ENCODE results near the gene EXOC5. TPM values are rescaled to one million over a fixed set of nuclear protein-coding genes. Genes with fewer than 3 reads are reported as not detected.

EXOC5 gene
- total and polyA plus RNA-seq, 2 donors from 2014 or later, result 11.6 to 52.2 TPM

DNA sequence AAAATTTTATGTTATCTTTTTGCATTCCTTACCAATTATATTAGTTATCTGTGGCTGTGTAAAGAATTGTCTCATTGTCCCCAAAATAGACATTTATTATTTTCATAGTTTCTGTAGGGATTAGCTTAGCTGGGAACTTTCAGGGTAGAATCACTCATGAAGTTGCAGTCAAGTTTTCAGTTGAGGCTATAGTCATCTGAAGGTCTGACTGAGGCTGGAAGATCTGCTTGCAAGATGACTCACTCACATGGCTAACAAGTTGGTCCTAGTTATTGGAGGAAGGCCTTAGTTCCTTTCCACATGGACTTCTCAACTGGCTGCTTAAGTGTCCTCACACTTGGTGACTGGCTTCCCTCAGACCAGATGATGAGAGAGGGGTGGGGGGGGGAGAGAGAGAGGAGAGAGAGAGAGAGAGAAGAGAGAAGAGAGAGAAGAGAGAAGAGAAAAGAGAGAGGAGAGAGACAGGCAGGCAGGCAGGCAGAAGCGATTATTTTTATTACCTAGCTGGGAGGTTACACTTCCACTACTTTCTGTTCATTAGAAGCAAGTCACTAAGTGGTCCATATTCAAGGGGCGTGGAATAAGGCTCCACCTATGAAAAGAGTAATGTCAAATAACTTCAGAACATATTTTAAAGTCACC lies 6.4 kb upstream of the EXOC5 start:
- Histone ChIP-seq H3K4me3 (ENCODE audit: low read length in 3 of 3) (no peak overlapping the region), H3K9ac (ENCODE audit: low read length in 3 of 3) (no peak overlapping the region), H3K9me3 (ENCODE audit: control insufficient read depth in 2 of 3, insufficient read depth in 1 of 3, low read length in 3 of 3) (no peaks in the 10 kb centered on the region), H3K27me3 (ENCODE audit: control insufficient read depth, insufficient read depth, low read length) (no peaks in the 10 kb centered on the region), H3K27ac (ENCODE audit: low read depth in 2 of 2, low read length in 2 of 2) (no peak overlapping the region), H3K4me1 (ENCODE audit: control insufficient read depth in 2 of 3, insufficient read depth in 2 of 3, low read depth in 1 of 3, low read length in 3 of 3) (peaks cover 0 to 10% (median 6%) of the 10 kb centered on the region in 3 donors), H3K36me3 (ENCODE audit: control insufficient read depth in 2 of 3, insufficient read depth in 3 of 3, low read length in 3 of 3) (peaks cover 3 to 15% (median 7%) of the 10 kb centered on the region in 3 donors)
- intact Hi-C loops (cut with DNase I), result no loop called here
- DNase-seq, result no peak
- TF ChIP-seq, protein P1, sequence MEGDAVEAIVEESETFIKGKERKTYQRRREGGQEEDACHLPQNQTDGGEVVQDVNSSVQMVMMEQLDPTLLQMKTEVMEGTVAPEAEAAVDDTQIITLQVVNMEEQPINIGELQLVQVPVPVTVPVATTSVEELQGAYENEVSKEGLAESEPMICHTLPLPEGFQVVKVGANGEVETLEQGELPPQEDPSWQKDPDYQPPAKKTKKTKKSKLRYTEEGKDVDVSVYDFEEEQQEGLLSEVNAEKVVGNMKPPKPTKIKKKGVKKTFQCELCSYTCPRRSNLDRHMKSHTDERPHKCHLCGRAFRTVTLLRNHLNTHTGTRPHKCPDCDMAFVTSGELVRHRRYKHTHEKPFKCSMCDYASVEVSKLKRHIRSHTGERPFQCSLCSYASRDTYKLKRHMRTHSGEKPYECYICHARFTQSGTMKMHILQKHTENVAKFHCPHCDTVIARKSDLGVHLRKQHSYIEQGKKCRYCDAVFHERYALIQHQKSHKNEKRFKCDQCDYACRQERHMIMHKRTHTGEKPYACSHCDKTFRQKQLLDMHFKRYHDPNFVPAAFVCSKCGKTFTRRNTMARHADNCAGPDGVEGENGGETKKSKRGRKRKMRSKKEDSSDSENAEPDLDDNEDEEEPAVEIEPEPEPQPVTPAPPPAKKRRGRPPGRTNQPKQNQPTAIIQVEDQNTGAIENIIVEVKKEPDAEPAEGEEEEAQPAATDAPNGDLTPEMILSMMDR (IDR thresholded peaks at IDR 0.05; ENCODE audit: borderline replicate concordance, extremely low read depth, insufficient read depth), result no peak
- no peak for FAIRE-seq

DNA sequence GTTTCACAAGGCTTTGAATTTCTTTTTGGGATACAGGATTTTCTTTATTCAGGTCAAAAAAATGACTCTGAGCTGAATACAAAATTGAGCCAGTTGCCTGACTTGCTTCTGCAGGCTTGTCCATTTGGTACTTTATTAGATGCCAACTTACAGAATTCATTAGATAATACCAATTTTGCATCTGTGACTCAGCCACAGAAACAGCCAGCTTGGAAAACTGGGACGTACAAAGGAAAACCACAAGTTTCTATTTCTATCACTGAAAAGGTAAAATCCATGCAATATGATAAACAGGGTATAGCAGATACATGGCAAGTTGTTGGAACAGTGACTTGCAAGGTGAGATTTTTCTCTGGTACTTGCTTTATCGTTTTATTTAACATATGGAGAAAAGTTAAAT lies 5.8 kb upstream of the EXOC5 start:
- TF ChIP-seq, protein P1 (IDR thresholded peaks at IDR 0.05; ENCODE audit: borderline replicate concordance, extremely low read depth, insufficient read depth), result no peak
- Histone ChIP-seq H3K27ac (ENCODE audit: low read depth in 2 of 2, low read length in 2 of 2) (no peak overlapping the region), H3K27me3 (ENCODE audit: control insufficient read depth, insufficient read depth, low read length) (no peaks in the 10 kb centered on the region), H3K9ac (ENCODE audit: low read length in 3 of 3) (no peak overlapping the region), H3K36me3 (ENCODE audit: control insufficient read depth in 2 of 3, insufficient read depth in 3 of 3, low read length in 3 of 3) (peaks cover 3 to 15% (median 7%) of the 10 kb centered on the region in 3 donors), H3K4me1 (ENCODE audit: control insufficient read depth in 2 of 3, insufficient read depth in 2 of 3, low read depth in 1 of 3, low read length in 3 of 3) (peaks cover 0 to 11% (median 6%) of the 10 kb centered on the region in 3 donors), H3K4me3 (ENCODE audit: low read length in 3 of 3) (no peak overlapping the region), H3K9me3 (ENCODE audit: control insufficient read depth in 2 of 3, insufficient read depth in 1 of 3, low read length in 3 of 3) (no peaks in the 10 kb centered on the region)
- DNase-seq (no peak), FAIRE-seq (no peak)
- intact Hi-C loops (cut with DNase I), result no loop called here

DNA sequence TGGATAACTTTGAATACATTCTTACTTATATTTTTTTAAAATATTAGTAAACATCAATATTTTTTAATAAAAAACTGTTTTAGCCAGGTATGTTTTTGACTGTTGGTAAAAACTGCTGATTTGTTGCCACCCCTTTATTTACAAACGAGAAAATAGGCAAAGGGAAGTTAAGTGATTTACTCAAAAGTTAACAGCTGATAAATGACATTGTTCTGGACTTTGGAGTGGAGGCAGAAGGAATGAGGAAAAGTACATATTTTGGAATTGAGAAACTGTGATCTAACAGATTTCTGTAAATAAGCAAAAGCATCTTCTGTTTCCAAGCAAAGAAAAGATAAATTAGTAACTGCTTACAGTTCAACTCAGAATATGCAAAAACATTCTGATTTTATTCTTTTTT lies 4.5 kb upstream of the EXOC5 start:
- Histone ChIP-seq H3K4me3 (ENCODE audit: low read length in 3 of 3) (no peak overlapping the region), H3K9ac (ENCODE audit: low read length in 3 of 3) (no peak overlapping the region), H3K27ac (ENCODE audit: low read depth in 2 of 2, low read length in 2 of 2) (no peak overlapping the region), H3K4me1 (ENCODE audit: control insufficient read depth in 2 of 3, insufficient read depth in 2 of 3, low read depth in 1 of 3, low read length in 3 of 3) (peaks cover 0 to 11% (median 6%) of the 10 kb centered on the region in 3 donors), H3K36me3 (ENCODE audit: control insufficient read depth in 2 of 3, insufficient read depth in 3 of 3, low read length in 3 of 3) (peaks cover 3 to 15% (median 5%) of the 10 kb centered on the region in 3 donors), H3K27me3 (ENCODE audit: control insufficient read depth, insufficient read depth, low read length) (no peaks in the 10 kb centered on the region), H3K9me3 (ENCODE audit: control insufficient read depth in 2 of 3, insufficient read depth in 1 of 3, low read length in 3 of 3) (no peaks in the 10 kb centered on the region)
- TF ChIP-seq, protein P1 (IDR thresholded peaks at IDR 0.05; ENCODE audit: borderline replicate concordance, extremely low read depth, insufficient read depth), result no peak
- FAIRE-seq (no peak), DNase-seq (no peak)
- intact Hi-C loops (cut with DNase I), result no loop called here

All from kidney (tissue), 14 donors.